SK-N-SH treated with all-trans-retinoic acid at 6 μM for 48 hours (cell line): ENCODE results near the gene ACADVL.

ENCODE experiments used
- ATAC-seq: fragments of 200-7000 bp; cut with Tn5 transposase; 3 replicates; pipeline ENCODE4 v1.9.1; 2020; ENCODE audit warnings: mild to moderate bottlenecking, moderate library complexity
- BACH2 ChIP-seq: fragments of 250-450 bp; sonication (Bioruptor Pico); IDR thresholded peaks from 2 replicates; pipeline ENCODE4 v1.9.0; 2021; ENCODE audit warnings: mild to moderate bottlenecking, borderline replicate concordance
- CSDC2 ChIP-seq: fragments of 250-450 bp; sonication (Bioruptor Pico); IDR thresholded peaks from 2 replicates; pipeline ENCODE4 v1.5.0; 2020; ENCODE audit warnings: mild to moderate bottlenecking, moderate library complexity
- CSRNP3 ChIP-seq: fragments of 250-450 bp; sonication (Bioruptor Pico); IDR thresholded peaks from 2 replicates; pipeline ENCODE4 v1.5.1; 2021; ENCODE audit warnings: mild to moderate bottlenecking, moderate library complexity
- ESRRG ChIP-seq: fragments of 250-450 bp; sonication (Bioruptor Pico); IDR thresholded peaks from 2 replicates; pipeline ENCODE4 v1.6.1; 2021; ENCODE audit warnings: mild to moderate bottlenecking
- GLIS3 ChIP-seq: fragments of 250-450 bp; sonication (Bioruptor Pico); IDR thresholded peaks from 2 replicates; pipeline ENCODE4 v1.5.0; 2020; ENCODE audit warnings: mild to moderate bottlenecking, moderate library complexity
- OSR1 ChIP-seq: fragments of 250-450 bp; sonication (Bioruptor Pico); IDR thresholded peaks from 2 replicates; pipeline ENCODE4 v1.8.0; 2022; ENCODE audit warnings: moderate library complexity, mild to moderate bottlenecking, inconsistent platforms
- PPARA ChIP-seq: fragments of 250-450 bp; sonication (Bioruptor Pico); IDR thresholded peaks from 2 replicates; pipeline ENCODE4 v1.5.0; 2020; ENCODE audit warnings: mild to moderate bottlenecking, borderline replicate concordance
- RARB ChIP-seq: fragments of 250-450 bp; sonication (Bioruptor Pico); IDR thresholded peaks from 2 replicates; pipeline ENCODE4 v1.8.0; 2021; ENCODE audit warnings: mild to moderate bottlenecking, moderate library complexity
- SNAI2 ChIP-seq: fragments of 250-450 bp; sonication (Bioruptor Pico); IDR thresholded peaks from 2 replicates; pipeline ENCODE4 v1.5.0; 2020; ENCODE audit warnings: mild to moderate bottlenecking, moderate library complexity
- TCF4 ChIP-seq: fragments of 250-450 bp; sonication (Bioruptor Pico); IDR thresholded peaks from 2 replicates; pipeline ENCODE4 v1.8.0; 2021; ENCODE audit warnings: mild to moderate bottlenecking, moderate library complexity, borderline replicate concordance
- ZFP3 ChIP-seq: fragments of 250-450 bp; sonication (Bioruptor Pico); IDR thresholded peaks from 2 replicates; pipeline ENCODE4 v1.5.0; 2020; ENCODE audit warnings: mild to moderate bottlenecking, moderate library complexity
- ZFP30 ChIP-seq: fragments of 450-650 bp; formaldehyde crosslinking; IDR thresholded peaks from 2 replicates; pipeline ENCODE4 v1.5.0; 2022; ENCODE audit warnings: mild to moderate bottlenecking, moderate library complexity
- ZNF565 ChIP-seq: fragments of 450-650 bp; formaldehyde crosslinking; conservative IDR thresholded peaks from 2 replicates; pipeline ENCODE4 v1.5.0; 2020; ENCODE audit warnings: low read depth, mild to moderate bottlenecking, moderate library complexity
- ZNF8 ChIP-seq: fragments of 450-650 bp; formaldehyde crosslinking; IDR thresholded peaks from 2 replicates; pipeline ENCODE4 v1.5.0; 2020; ENCODE audit warnings: mild to moderate bottlenecking, moderate library complexity
- TF ChIP-seq, protein P1 (sequence below): fragments of 250-450 bp; sonication (Bioruptor Pico); IDR thresholded peaks from 2 replicates; pipeline ENCODE4 v1.5.1; 2020; ENCODE audit warnings: low read depth, mild to moderate bottlenecking, moderate library complexity
- TF ChIP-seq, protein P2 (sequence below): fragments of 250-450 bp; sonication (Bioruptor Pico); IDR thresholded peaks from 2 replicates; pipeline ENCODE4 v1.5.0; 2020; ENCODE audit warnings: mild to moderate bottlenecking, moderate library complexity
- TF ChIP-seq, protein P3 (sequence below): fragments of 250-450 bp; sonication (Bioruptor Pico); IDR thresholded peaks from 2 replicates; pipeline ENCODE4 v1.8.0; 2021; ENCODE audit warnings: low read depth, mild to moderate bottlenecking, moderate library complexity, borderline replicate concordance
- TF ChIP-seq, protein P4 (sequence below): fragments of 250-450 bp; sonication (Bioruptor Pico); IDR thresholded peaks from 2 replicates; pipeline ENCODE4 v1.8.0; 2020; ENCODE audit warnings: mild to moderate bottlenecking, moderate library complexity, borderline replicate concordance

ACADVL gene

DNA sequence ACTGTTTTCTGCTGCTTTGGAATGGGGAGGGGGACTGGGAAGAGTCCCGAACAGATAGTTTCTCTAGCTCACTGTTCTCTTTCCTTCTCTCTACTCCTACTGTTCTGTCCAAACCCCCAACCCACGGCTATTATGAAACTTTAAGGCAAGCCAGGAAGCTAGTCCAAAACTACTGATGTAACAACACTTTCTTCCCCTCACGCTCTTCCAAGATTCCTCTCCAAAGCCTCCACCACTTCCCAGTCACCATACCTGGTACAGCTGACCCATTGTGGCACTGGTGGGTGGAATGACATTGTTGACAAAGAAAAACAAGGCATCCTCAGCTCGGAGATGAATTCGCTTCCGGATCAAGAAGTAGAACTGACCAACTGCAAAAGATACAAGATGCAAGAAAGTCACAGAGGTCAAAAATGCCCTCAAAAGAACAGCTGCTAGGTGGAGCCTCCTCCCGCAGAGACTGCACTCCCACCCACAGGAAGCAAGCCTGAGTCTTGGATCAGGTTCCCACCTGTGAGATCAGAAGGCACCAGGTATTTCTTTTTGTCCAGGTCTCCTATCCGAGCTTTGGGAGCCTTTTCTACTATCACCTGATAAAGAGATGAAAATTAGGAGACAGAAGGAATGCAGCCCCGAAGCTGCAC, 21.5 kb downstream of the ACADVL start:
- TF ChIP-seq ZFP3 (CRISPR knock-in tag) (no peak), OSR1 (CRISPR knock-in tag) (no peak), PPARA (CRISPR knock-in tag) (no peak), CSDC2 (CRISPR knock-in tag) (no peak), GLIS3 (CRISPR knock-in tag) (no peak), ZNF565 (CRISPR knock-in tag) (no peak), RARB (CRISPR knock-in tag) (no peak), BACH2 (CRISPR knock-in tag) (no peak), ESRRG (no peak), ZNF8 (CRISPR knock-in tag) (no peak), TCF4 (CRISPR knock-in tag) (no peak), CSRNP3 (no peak), SNAI2 (CRISPR knock-in tag) (no peak), ZFP30 (CRISPR knock-in tag) (no peak)
- TF ChIP-seq, protein P1, sequence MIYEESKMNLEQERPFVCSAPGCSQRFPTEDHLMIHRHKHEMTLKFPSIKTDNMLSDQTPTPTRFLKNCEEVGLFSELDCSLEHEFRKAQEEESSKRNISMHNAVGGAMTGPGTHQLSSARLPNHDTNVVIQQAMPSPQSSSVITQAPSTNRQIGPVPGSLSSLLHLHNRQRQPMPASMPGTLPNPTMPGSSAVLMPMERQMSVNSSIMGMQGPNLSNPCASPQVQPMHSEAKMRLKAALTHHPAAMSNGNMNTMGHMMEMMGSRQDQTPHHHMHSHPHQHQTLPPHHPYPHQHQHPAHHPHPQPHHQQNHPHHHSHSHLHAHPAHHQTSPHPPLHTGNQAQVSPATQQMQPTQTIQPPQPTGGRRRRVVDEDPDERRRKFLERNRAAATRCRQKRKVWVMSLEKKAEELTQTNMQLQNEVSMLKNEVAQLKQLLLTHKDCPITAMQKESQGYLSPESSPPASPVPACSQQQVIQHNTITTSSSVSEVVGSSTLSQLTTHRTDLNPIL (CRISPR knock-in tag): no peak
- TF ChIP-seq, protein P2, sequence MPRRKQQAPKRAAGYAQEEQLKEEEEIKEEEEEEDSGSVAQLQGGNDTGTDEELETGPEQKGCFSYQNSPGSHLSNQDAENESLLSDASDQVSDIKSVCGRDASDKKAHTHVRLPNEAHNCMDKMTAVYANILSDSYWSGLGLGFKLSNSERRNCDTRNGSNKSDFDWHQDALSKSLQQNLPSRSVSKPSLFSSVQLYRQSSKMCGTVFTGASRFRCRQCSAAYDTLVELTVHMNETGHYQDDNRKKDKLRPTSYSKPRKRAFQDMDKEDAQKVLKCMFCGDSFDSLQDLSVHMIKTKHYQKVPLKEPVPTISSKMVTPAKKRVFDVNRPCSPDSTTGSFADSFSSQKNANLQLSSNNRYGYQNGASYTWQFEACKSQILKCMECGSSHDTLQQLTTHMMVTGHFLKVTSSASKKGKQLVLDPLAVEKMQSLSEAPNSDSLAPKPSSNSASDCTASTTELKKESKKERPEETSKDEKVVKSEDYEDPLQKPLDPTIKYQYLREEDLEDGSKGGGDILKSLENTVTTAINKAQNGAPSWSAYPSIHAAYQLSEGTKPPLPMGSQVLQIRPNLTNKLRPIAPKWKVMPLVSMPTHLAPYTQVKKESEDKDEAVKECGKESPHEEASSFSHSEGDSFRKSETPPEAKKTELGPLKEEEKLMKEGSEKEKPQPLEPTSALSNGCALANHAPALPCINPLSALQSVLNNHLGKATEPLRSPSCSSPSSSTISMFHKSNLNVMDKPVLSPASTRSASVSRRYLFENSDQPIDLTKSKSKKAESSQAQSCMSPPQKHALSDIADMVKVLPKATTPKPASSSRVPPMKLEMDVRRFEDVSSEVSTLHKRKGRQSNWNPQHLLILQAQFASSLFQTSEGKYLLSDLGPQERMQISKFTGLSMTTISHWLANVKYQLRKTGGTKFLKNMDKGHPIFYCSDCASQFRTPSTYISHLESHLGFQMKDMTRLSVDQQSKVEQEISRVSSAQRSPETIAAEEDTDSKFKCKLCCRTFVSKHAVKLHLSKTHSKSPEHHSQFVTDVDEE (CRISPR knock-in tag): no peak
- TF ChIP-seq, protein P3, sequence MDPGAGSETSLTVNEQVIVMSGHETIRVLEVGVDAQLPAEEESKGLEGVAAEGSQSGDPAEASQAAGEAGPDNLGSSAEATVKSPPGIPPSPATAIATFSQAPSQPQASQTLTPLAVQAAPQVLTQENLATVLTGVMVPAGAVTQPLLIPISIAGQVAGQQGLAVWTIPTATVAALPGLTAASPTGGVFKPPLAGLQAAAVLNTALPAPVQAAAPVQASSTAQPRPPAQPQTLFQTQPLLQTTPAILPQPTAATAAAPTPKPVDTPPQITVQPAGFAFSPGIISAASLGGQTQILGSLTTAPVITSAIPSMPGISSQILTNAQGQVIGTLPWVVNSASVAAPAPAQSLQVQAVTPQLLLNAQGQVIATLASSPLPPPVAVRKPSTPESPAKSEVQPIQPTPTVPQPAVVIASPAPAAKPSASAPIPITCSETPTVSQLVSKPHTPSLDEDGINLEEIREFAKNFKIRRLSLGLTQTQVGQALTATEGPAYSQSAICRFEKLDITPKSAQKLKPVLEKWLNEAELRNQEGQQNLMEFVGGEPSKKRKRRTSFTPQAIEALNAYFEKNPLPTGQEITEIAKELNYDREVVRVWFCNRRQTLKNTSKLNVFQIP (CRISPR knock-in tag): no peak
- TF ChIP-seq, protein P4, sequence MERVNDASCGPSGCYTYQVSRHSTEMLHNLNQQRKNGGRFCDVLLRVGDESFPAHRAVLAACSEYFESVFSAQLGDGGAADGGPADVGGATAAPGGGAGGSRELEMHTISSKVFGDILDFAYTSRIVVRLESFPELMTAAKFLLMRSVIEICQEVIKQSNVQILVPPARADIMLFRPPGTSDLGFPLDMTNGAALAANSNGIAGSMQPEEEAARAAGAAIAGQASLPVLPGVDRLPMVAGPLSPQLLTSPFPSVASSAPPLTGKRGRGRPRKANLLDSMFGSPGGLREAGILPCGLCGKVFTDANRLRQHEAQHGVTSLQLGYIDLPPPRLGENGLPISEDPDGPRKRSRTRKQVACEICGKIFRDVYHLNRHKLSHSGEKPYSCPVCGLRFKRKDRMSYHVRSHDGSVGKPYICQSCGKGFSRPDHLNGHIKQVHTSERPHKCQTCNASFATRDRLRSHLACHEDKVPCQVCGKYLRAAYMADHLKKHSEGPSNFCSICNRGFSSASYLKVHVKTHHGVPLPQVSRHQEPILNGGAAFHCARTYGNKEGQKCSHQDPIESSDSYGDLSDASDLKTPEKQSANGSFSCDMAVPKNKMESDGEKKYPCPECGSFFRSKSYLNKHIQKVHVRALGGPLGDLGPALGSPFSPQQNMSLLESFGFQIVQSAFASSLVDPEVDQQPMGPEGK: no peak
- no peak for ATAC-seq

DNA sequence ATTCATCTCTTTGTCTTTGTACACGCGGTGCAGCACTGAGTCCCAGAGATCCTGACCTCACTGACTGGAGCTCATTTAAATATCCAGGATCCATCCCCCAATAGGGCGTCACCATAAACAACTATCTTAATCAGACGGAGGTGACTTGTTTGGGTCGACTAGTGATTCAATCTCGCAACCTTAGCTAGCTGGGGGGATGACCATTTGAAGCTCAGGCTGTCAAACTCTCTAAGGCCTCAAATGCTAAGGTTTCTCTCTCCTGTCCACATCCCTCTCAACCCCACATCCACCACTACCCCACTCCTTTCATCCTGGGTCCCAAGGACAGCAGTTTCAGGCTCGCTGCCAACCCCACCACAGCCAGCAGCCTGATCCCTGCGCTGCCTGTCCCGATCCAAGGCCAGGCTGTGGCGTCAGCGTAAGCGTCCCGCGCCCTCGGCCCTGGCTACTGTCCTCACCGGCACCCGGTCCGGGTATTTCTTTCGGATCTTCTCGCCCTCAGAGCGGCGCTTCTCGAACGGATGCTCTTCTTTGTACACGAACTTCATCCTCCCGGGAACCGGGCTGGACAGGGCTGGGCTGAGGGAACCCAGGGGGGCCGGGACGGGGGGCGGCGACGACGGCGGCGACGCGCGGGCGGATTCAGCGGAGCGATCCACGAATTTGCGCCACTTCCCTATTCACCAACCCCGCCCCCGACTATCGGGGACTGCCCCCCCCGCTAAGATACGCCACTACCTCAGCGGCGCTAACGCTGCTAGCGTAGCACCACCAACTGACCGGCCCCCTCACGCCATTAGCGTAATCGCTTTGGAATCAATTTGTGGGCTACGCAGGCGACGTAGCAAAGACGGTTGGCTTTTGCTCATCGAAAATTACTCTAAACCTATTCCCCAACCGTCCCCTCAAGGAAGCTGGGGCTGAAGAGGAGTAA, 22.3 kb downstream of the ACADVL start, which contains the start of gene GABARAP:
Gene GABARAP (minus strand): TSS at position 667 of the 934 bp plus-strand sequence. CDS start 119 bp downstream, at position 548.
- TF ChIP-seq CSDC2 (CRISPR knock-in tag) (0 out of 2 replicates have a peak, but pooled peaks have one; percentile 54), CSRNP3 (no peak), ZFP3 (CRISPR knock-in tag) (no peak)
- TF ChIP-seq, protein P4: peak; percentile 85; the same call in 1 of the 2 replicates
- peak; percentile 16 for ATAC-seq
